Fibroblast of pulmonary artery (primary cell): ENCODE data around the gene TOX3.

Source experiments
- DNase-seq: peaks from one replicate; pipeline ENCODE4 v3.0.0-alpha.2; 2010; ENCODE audit warnings: low read depth
- H3K4me3 ChIP-seq: replicated peaks from 2 replicates; pipeline ENCODE4 v1.5.1; 2011; ENCODE audit warnings: low read depth, mild to moderate bottlenecking, control low read depth, low read length, moderate library complexity
- TF ChIP-seq, protein P1 (sequence below): IDR thresholded peaks from 2 replicates; pipeline ENCODE4 v1.5.1; 2011; ENCODE audit warnings: mild to moderate bottlenecking, control low read depth, low read length, inconsistent platforms; ENCODE audit errors: missing control alignments

Gene TOX3

DNA sequence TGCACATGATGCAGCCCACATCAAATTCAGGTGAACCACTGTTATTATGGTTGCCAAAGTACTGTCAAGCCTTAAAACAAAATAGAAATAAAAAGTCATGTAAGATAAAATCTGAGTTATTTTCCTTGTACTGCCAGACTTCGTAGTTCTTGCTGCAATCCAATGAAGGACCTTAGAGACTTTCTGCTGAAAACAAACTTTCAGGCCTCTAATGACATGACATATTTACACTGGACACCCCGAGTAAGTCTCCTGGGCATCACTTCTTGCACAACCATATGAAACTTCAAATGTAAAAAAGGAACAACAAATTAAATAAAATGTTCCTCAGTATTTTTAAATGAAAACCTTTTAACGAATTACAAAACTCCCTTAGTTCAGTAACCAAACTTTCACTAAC is 66.7 kb downstream of the TOX3 start:
- no peak for DNase-seq
- no peak overlapping the region for H3K4me3 ChIP-seq
- TF ChIP-seq, protein P1, sequence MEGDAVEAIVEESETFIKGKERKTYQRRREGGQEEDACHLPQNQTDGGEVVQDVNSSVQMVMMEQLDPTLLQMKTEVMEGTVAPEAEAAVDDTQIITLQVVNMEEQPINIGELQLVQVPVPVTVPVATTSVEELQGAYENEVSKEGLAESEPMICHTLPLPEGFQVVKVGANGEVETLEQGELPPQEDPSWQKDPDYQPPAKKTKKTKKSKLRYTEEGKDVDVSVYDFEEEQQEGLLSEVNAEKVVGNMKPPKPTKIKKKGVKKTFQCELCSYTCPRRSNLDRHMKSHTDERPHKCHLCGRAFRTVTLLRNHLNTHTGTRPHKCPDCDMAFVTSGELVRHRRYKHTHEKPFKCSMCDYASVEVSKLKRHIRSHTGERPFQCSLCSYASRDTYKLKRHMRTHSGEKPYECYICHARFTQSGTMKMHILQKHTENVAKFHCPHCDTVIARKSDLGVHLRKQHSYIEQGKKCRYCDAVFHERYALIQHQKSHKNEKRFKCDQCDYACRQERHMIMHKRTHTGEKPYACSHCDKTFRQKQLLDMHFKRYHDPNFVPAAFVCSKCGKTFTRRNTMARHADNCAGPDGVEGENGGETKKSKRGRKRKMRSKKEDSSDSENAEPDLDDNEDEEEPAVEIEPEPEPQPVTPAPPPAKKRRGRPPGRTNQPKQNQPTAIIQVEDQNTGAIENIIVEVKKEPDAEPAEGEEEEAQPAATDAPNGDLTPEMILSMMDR: no peak

GRCh38 chr16:52476111-52476510 is 70.8 kb downstream of the TOX3 start:
- TF ChIP-seq, protein P1: no peak
- H3K4me3 ChIP-seq: no peak overlapping the region
- no peak for DNase-seq

DNA sequence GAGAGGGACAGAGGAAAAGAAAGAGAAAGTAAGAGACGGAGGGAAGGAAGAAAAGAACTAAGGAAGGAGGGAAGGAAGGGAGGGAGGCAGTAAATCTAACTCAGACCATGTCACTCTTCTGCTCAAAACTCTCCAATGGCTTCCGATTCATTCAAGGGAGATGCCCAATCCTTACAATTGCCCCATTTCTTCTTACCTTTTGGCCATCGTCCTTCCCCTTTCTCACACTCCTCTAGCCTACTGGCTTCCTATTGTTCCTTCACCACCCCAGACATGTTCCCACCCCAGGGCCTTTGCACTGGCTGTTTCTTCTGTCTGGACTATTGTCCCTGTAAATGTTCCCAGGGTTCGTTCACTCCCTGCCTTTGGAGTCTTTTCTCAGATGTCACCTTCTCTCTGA is 72.3 kb downstream of the TOX3 start:
- no peak for DNase-seq
- H3K4me3 ChIP-seq: no peak overlapping the region
- TF ChIP-seq, protein P1: no peak

- no peak overlapping the region for H3K4me3 ChIP-seq
- TF ChIP-seq, protein P1: no peak
- no peak for DNase-seq
Observed at GRCh38 chr16:52473096-52473495, 73.8 kb downstream of the TOX3 start.

- no peak overlapping the region for H3K4me3 ChIP-seq
- DNase-seq: peak; percentile 0
- TF ChIP-seq, protein P1: no peak
Observed at GRCh38 chr16:52471650-52472370, 75.1 kb downstream of the TOX3 start.

DNA sequence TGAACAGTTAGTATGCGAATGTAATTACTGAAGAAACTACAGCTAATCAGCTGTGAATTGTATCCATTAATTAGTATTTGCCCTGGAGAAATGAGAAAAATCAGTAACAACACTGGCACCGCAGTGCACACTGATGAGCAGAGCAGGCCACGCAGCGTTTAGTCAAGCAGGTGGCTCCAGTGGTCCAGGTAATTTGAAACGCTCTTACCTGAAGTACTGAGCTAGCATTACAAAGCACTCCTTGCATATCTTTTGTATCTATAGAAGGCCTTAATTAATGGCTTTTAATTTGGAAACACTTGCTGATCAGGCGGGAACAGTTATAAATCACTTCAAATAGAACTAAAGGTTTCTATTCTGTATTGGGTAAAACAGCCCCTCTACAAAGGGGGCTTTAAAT is 76.4 kb downstream of the TOX3 start:
- DNase-seq: no peak
- TF ChIP-seq, protein P1: no peak
- H3K4me3 ChIP-seq: no peak overlapping the region

- no peak overlapping the region for H3K4me3 ChIP-seq
- DNase-seq: peak; percentile 5
- TF ChIP-seq, protein P1: no peak
Observed at GRCh38 chr16:52469775-52470174, 77.2 kb downstream of the TOX3 start.
